HCT116 (cell line): ENCODE data around the gene SDC1. TPM values are rescaled to one million over a fixed set of nuclear protein-coding genes. Genes with fewer than 3 reads are reported as not detected.

Source experiments
- ATAC-seq: fragments of 200-7000 bp; cut with Tn5 transposase; 2 replicates; pipeline ENCODE4 v1.9.1; 2020; ENCODE audit warnings: mild to moderate bottlenecking, moderate library complexity
- BruUV-seq: library from RNA; stranded (reverse); fragments of 400-500 nt; replicated peaks from 2 replicates; lab custom pipeline; 2021; lab: Mats Ljungman, UMichigan
- CTCF ChIA-PET: fragments of 300-600 bp; sonication (Branson Sonifier 250); formaldehyde crosslinking; loops from one replicate; lab custom pipeline; 2021; ENCODE audit warnings: antibody characterized with exemption; lab: Charles Lee
- POLR2A ChIA-PET: fragments of 300-600, 350-600 bp; sonication (Branson Sonifier 250); formaldehyde crosslinking; loops from one replicate; lab custom pipeline; 2021; ENCODE audit warnings: antibody characterized with exemption; lab: Charles Lee
- RAD21 ChIA-PET, 2 experiments: fragments of 300-600 bp; sonication (Branson Sonifier 250); formaldehyde crosslinking; loops; one replicate each; lab custom pipeline; 2023; ENCODE audit warnings: low total read pairs in 2 of 2; ENCODE audit not compliant: uncharacterized antibody in 2 of 2, unreplicated experiment in 2 of 2, low non-redundant PET in 1 of 2; lab: Charles Lee
- DNase-seq: peaks from one replicate; pipeline ENCODE4 v3.0.0-alpha.2; 2010; ENCODE audit warnings: low read depth, low spot score
- H2AFZ ChIP-seq: fragments of 200-600 bp; shearing (Covaris generic), sonication (generic); 2 replicates; pipeline ENCODE4 v1.6.1; 2017; ENCODE audit warnings: low read depth, mixed run types, mixed read lengths, antibody characterized with exemption, low read length; ENCODE audit not compliant: poor library complexity, severe bottlenecking
- H3K27ac ChIP-seq: 2 replicates; pipeline ENCODE4 v1.5.1; 2012; ENCODE audit warnings: low read depth, low read length
- H3K27me3 ChIP-seq: fragments of 200-600 bp; sonication (generic); 2 replicates; pipeline ENCODE4 v1.6.1; 2016; ENCODE audit warnings: mixed run types, low read length, mixed read lengths; ENCODE audit not compliant: insufficient read depth
- H3K36me3 ChIP-seq, 2 experiments: fragments of 200-500 bp in 1 of 2; fragments of 200-600 bp in 1 of 2; sonication (Bioruptor generic) in 1 of 2; sonication (generic) in 1 of 2; 2 replicates each; pipeline versions ENCODE4 v1.5.1 to v1.6.1; 2014 to 2016; ENCODE audit warnings: low read length in 2 of 2, inconsistent platforms in 1 of 2, mixed read lengths in 1 of 2, mixed run types in 1 of 2; ENCODE audit not compliant: insufficient read depth in 2 of 2, control insufficient read depth in 1 of 2
- H3K4me1 ChIP-seq, 2 experiments: fragments of 200-600 bp in 1 of 2; sonication (generic) in 1 of 2; 2 replicates each; pipeline versions ENCODE4 v1.5.1 to v1.6.1; 2012 to 2017; ENCODE audit warnings: low read length in 2 of 2, inconsistent platforms in 1 of 2, mild to moderate bottlenecking in 1 of 2, mixed read lengths in 1 of 2, mixed run types in 1 of 2, moderate library complexity in 1 of 2; ENCODE audit not compliant: insufficient read depth in 2 of 2, control insufficient read depth in 1 of 2
- H3K4me2 ChIP-seq: fragments of 200-600 bp; sonication (generic); 2 replicates; pipeline ENCODE4 v1.6.1; 2017; ENCODE audit warnings: mixed run types, low read length, mixed read lengths
- H3K4me3 ChIP-seq, 2 experiments: fragments of 200-600 bp in 1 of 2; sonication (generic) in 1 of 2; replicated peaks in 1 of 2; 2 replicates each; pipeline ENCODE4 v1.5.1; 2011 to 2016; ENCODE audit warnings: low read length in 2 of 2, control low read depth in 1 of 2, low read depth in 1 of 2, mild to moderate bottlenecking in 1 of 2, mixed read lengths in 1 of 2, mixed run types in 1 of 2
- H3K79me2 ChIP-seq: fragments of 200-600 bp; sonication (generic); 2 replicates; pipeline ENCODE4 v1.6.1; 2017; ENCODE audit warnings: mild to moderate bottlenecking, mixed run types, low read length, moderate library complexity, mixed read lengths; ENCODE audit not compliant: insufficient read depth
- H3K9ac ChIP-seq: fragments of 200-600 bp; sonication (generic); 2 replicates; pipeline ENCODE4 v1.6.1; 2016; ENCODE audit warnings: low read length, mixed read lengths
- H3K9me2 ChIP-seq: fragments of 200-600 bp; sonication (generic), shearing (Covaris generic); 2 replicates; pipeline ENCODE4 v1.6.1; 2017; ENCODE audit warnings: mixed run types, mild to moderate bottlenecking, moderate library complexity; ENCODE audit not compliant: insufficient read depth
- H3K9me3 ChIP-seq, 2 experiments: fragments of 200-500 bp in 1 of 2; fragments of 200-600 bp in 1 of 2; sonication (Bioruptor generic) in 1 of 2; sonication (generic) in 1 of 2; 2 replicates each; pipeline ENCODE4 v1.6.1; 2014 to 2017; ENCODE audit warnings: low read length in 2 of 2, mixed read lengths in 2 of 2, inconsistent platforms in 1 of 2, low read depth in 1 of 2, mild to moderate bottlenecking in 1 of 2, mixed run types in 1 of 2, moderate library complexity in 1 of 2; ENCODE audit not compliant: control insufficient read depth in 1 of 2, insufficient read depth in 1 of 2
- H4K20me1 ChIP-seq: fragments of 200-600 bp; sonication (generic), shearing (Covaris generic); 2 replicates; pipeline ENCODE4 v1.6.1; 2017; ENCODE audit warnings: mixed run types, mild to moderate bottlenecking, moderate library complexity; ENCODE audit not compliant: insufficient read depth
- CEBPB ChIP-seq: IDR thresholded peaks from 2 replicates; pipeline ENCODE4 v1.6.1; 2012; ENCODE audit warnings: low read depth
- CTCF ChIP-seq, 3 experiments: fragments of 200-600 bp in 1 of 3; sonication (generic) in 1 of 3; IDR thresholded peaks in 2 of 3; conservative IDR thresholded peaks in 1 of 3; 2 replicates each; pipeline ENCODE4 v1.5.1; 2012 to 2017; ENCODE audit warnings: low read depth in 2 of 3, low read length in 2 of 3, antibody characterized with exemption in 1 of 3, borderline replicate concordance in 1 of 3, control low read depth in 1 of 3, mild to moderate bottlenecking in 1 of 3, mixed read lengths in 1 of 3, mixed run types in 1 of 3, moderate library complexity in 1 of 3; ENCODE audit not compliant: insufficient read depth in 1 of 3
- ELF1 ChIP-seq: IDR thresholded peaks from 2 replicates; pipeline ENCODE4 v1.6.1; 2012; ENCODE audit warnings: low read depth, borderline replicate concordance
- EZH2 ChIP-seq: fragments of 200-600 bp; sonication (generic); IDR thresholded peaks from 2 replicates; pipeline ENCODE4 v1.6.1; 2017; ENCODE audit warnings: antibody characterized with exemption, mixed run types
- EZH2phosphoT487 ChIP-seq: fragments of 200-600 bp; IDR thresholded peaks from 2 replicates; pipeline ENCODE4 v1.6.1; 2018; ENCODE audit warnings: antibody characterized with exemption, borderline replicate concordance
- FOSL1 ChIP-seq: IDR thresholded peaks from 2 replicates; pipeline ENCODE4 v1.6.1; 2012; ENCODE audit warnings: low read depth
- JUND ChIP-seq: IDR thresholded peaks from 2 replicates; pipeline ENCODE4 v1.6.1; 2012
- POLR2A ChIP-seq: IDR thresholded peaks from 2 replicates; pipeline ENCODE4 v1.7.0; 2011; ENCODE audit warnings: borderline replicate concordance; ENCODE audit not compliant: insufficient read depth, insufficient read length; ENCODE audit errors: extremely low read depth
- POLR2AphosphoS5 ChIP-seq: IDR thresholded peaks from 2 replicates; pipeline ENCODE4 v1.6.1; 2011; ENCODE audit warnings: mild to moderate bottlenecking, low read depth, low read length, moderate library complexity
- SIN3A ChIP-seq: IDR thresholded peaks from 2 replicates; pipeline ENCODE4 v1.6.1; 2012; ENCODE audit warnings: low read depth
- SP1 ChIP-seq: IDR thresholded peaks from 2 replicates; pipeline ENCODE4 v1.6.1; 2012; ENCODE audit warnings: low read depth
- TCF7L2 ChIP-seq: IDR thresholded peaks from 2 replicates; pipeline ENCODE4 v1.7.0; 2011; ENCODE audit warnings: borderline replicate concordance, inconsistent platforms; ENCODE audit not compliant: insufficient read depth, insufficient read length; ENCODE audit errors: extremely low read depth
- YY1 ChIP-seq: IDR thresholded peaks from 2 replicates; pipeline ENCODE4 v1.6.1; 2011; ENCODE audit warnings: low read length, low read depth, moderate library complexity, mild to moderate bottlenecking; ENCODE audit not compliant: insufficient replicate concordance; ENCODE audit errors: extremely low read depth
- ZBTB33 ChIP-seq: IDR thresholded peaks from 2 replicates; pipeline ENCODE4 v1.6.1; 2011; ENCODE audit warnings: mild to moderate bottlenecking, low read length, moderate library complexity; ENCODE audit not compliant: insufficient replicate concordance; ENCODE audit errors: extremely low read depth
- ZNF274 ChIP-seq: fragments of 200-500 bp; sonication (Bioruptor generic); IDR thresholded peaks from 2 replicates; pipeline ENCODE4 v1.6.1; 2014; ENCODE audit warnings: mild to moderate bottlenecking, low read depth, low read length, inconsistent platforms
- intact Hi-C: fragments of 100-400 bp; cut with micrococcal nuclease; formaldehyde crosslinking; loops from 2 replicates; pipeline ENCODE4 v1.10.0; 2022
- total RNA-seq: library from RNA; stranded (reverse); gene quantifications from one replicate; pipeline ENCODE4 v1.2.1, GENCODE V29; 2021; ENCODE audit not compliant: unreplicated experiment

Gene SDC1
- total RNA-seq, 1 experiment from 2014 or later = 32.0 TPM

DNA sequence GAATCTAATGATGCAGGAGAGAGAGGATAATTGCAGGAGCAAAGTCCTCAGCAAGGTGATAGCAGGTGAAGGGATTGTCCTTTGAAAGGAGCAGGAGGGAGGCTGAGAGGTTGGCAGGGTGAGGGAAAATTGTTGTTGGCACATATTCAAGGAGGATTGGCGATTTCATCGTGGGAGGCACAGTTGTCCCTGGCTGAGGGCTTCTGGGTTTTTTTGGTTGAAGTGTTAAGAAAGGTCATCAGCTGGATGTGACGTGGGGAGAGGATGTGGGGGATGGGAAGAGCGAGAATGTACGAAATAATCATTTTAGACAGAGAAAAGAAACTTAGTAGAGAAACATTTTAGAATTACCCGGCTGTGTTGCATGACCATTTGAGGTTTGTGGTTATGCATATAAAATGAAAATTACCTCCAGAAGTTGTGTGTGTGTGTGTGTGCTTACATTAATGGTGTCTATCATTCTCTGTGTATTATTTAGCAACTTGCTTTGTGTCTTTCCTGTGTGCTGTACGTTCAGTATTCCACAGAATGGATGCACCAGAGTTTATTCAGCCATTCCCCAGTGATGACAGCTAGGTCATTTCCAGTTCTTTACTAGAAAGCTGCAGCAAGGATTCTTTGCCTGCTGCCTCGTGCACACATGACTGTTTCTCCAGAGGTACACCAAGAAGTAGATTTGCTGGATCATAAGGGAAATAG is 67.6 kb downstream of the SDC1 start (continued):
- no peak for TF ChIP-seq ZBTB33
- TF ChIP-seq EZH2 = no peak
- TF ChIP-seq POLR2A = no peak
- TF ChIP-seq FOSL1 = no peak
- no peak for TF ChIP-seq EZH2phosphoT487
- no peak for TF ChIP-seq JUND
- TF ChIP-seq SIN3A = no peak

- Histone ChIP-seq H3K27ac (no peak overlapping the region), H3K4me1 (no peaks in the 10 kb centered on the region), H4K20me1 (no peaks in the 10 kb centered on the region), H2AFZ (no peak overlapping the region), H3K36me3 (no peaks in the 10 kb centered on the region), H3K9me2 (no peaks in the 10 kb centered on the region), H3K4me2 (no peak overlapping the region), H3K4me3 (no peak overlapping the region), H3K9me3 (no peaks in the 10 kb centered on the region), H3K79me2 (no peaks in the 10 kb centered on the region), H3K27me3 (no peaks in the 10 kb centered on the region), H3K9ac (no peak overlapping the region)
- TF ChIP-seq YY1 = no peak
- no peak for TF ChIP-seq SP1
- no peak for TF ChIP-seq CEBPB
- TF ChIP-seq ELF1 = no peak
- no peak for TF ChIP-seq EZH2phosphoT487
- TF ChIP-seq TCF7L2 = no peak
- no peak for TF ChIP-seq ZNF274
- no peak for TF ChIP-seq POLR2AphosphoS5
- TF ChIP-seq CTCF (IDR thresholded peaks at IDR 0.05 in 2 of 3, conservative IDR thresholded peaks at IDR 0.05 in 1 of 3; ENCODE audit: borderline replicate concordance in 1 of 3, insufficient read depth in 1 of 3, low read depth in 2 of 3, low read length in 2 of 3) = no peak
- CTCF ChIA-PET = no interaction called here
- RAD21 ChIA-PET = no interaction called here
- DNase-seq (no peak), ATAC-seq (no peak)
- BruUV-seq = no TSS peak
- POLR2A ChIA-PET = no interaction called here
- intact Hi-C loops = no loop called here
These were observed 68.1 kb downstream of the SDC1 start for GRCh38 chr2:20156836-20157192.
